PFSK-1 (cell line): ENCODE data around the gene PXK.

Experiments
- FOXP2 ChIP-seq: optimal IDR thresholded peaks from 2 replicates; pipeline ENCODE3; 2011; ENCODE audit warnings: borderline replicate concordance, control low read depth, inconsistent platforms; ENCODE audit not compliant: insufficient read depth; ENCODE audit errors: extremely low read length, extremely low read depth
- POLR2AphosphoS5 ChIP-seq: IDR thresholded peaks from 2 replicates; pipeline ENCODE4 v1.6.1; 2012; ENCODE audit warnings: low read depth, mild to moderate bottlenecking, control low read depth, low read length, moderate library complexity
- SIN3A ChIP-seq: IDR thresholded peaks from 2 replicates; pipeline ENCODE4 v1.6.1; 2012; ENCODE audit warnings: mild to moderate bottlenecking, low read length, moderate library complexity, borderline replicate concordance; ENCODE audit not compliant: insufficient read depth
- TAF1 ChIP-seq: IDR thresholded peaks from 2 replicates; pipeline ENCODE4 v1.6.1; 2012; ENCODE audit warnings: low read length, control low read depth, borderline replicate concordance; ENCODE audit not compliant: insufficient read depth
- TF ChIP-seq, protein P1 (sequence below), 2 experiments: IDR thresholded peaks; 2 replicates each; pipeline versions ENCODE4 v1.6.1 to v1.8.0; 2011 to 2012; ENCODE audit warnings: low read depth in 2 of 2, low read length in 2 of 2, control low read depth in 1 of 2, inconsistent platforms in 1 of 2, mild to moderate bottlenecking in 1 of 2, moderate library complexity in 1 of 2; ENCODE audit not compliant: insufficient read depth in 1 of 2

PXK gene

DNA sequence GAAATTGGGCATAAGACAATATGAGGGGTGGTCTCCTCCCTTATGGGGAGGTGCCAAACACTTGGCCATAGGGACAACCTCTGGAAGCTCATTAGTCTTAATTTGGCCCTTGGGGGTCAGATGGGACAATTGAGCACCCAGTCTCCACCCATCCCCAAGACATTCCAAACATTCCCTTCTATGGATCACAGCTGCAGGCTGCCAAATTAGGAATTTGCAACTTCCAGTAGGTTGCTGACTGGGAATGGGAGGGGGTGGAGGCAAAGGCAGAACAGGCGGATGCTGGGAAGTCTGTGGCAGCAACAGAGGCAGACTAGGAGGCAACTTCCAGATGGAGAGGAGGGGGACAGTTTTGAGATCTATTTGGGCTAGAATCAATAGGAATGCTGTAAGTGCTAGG lies 102.3 kb downstream of the PXK start:
- TF ChIP-seq FOXP2 (no peak), SIN3A (no peak), TAF1 (no peak), POLR2AphosphoS5 (no peak)
- TF ChIP-seq, protein P1, sequence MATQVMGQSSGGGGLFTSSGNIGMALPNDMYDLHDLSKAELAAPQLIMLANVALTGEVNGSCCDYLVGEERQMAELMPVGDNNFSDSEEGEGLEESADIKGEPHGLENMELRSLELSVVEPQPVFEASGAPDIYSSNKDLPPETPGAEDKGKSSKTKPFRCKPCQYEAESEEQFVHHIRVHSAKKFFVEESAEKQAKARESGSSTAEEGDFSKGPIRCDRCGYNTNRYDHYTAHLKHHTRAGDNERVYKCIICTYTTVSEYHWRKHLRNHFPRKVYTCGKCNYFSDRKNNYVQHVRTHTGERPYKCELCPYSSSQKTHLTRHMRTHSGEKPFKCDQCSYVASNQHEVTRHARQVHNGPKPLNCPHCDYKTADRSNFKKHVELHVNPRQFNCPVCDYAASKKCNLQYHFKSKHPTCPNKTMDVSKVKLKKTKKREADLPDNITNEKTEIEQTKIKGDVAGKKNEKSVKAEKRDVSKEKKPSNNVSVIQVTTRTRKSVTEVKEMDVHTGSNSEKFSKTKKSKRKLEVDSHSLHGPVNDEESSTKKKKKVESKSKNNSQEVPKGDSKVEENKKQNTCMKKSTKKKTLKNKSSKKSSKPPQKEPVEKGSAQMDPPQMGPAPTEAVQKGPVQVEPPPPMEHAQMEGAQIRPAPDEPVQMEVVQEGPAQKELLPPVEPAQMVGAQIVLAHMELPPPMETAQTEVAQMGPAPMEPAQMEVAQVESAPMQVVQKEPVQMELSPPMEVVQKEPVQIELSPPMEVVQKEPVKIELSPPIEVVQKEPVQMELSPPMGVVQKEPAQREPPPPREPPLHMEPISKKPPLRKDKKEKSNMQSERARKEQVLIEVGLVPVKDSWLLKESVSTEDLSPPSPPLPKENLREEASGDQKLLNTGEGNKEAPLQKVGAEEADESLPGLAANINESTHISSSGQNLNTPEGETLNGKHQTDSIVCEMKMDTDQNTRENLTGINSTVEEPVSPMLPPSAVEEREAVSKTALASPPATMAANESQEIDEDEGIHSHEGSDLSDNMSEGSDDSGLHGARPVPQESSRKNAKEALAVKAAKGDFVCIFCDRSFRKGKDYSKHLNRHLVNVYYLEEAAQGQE (IDR thresholded peaks at IDR 0.05; ENCODE audit: insufficient read depth in 1 of 2, low read depth in 2 of 2, low read length in 2 of 2) = no peak

DNA sequence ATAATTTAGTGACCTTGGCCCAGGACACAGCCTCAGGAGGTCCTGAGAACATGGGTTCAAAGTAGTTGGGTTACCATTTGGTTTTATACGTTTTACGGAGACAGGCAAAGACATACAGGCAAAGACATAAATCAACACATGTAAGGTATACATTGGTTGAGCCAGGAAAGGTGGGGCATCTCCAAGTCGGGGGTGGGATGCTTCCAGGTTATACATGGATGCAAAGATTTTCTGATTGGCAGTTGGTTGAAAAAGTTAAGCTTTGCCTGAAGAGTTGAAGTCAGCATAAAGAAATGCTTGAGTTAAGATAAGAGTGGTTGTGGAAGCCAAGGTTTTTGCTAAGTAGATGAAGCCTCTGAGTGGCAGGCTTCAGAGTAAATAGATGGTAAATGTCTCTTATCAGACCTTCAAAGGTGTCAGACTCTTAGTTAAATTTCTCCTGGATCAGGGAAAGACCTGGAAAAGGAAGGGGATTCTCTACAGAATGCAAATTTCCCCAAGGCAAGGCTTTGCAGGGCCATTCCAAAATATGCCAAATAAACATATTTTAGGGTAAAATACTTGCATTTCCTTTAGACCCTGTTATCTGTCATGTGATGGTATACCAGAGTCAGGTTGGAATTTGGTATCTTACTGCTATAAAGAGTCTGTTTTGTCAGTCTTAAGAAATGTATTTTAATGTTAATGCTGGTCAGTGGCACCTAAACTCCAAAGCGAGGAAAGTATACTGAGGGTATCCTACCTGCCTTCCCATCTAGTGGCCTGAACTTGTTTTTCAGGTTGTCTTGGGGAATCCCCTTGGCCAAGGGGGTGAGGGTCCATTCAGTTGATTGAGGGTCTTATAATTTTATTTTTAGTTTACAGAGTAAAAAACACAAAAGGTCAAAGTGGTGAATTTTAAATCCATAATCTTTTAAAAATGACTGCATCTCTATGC lies 109.1 kb downstream of the PXK start:
- TF ChIP-seq SIN3A = no peak
- TF ChIP-seq TAF1 = no peak

DNA sequence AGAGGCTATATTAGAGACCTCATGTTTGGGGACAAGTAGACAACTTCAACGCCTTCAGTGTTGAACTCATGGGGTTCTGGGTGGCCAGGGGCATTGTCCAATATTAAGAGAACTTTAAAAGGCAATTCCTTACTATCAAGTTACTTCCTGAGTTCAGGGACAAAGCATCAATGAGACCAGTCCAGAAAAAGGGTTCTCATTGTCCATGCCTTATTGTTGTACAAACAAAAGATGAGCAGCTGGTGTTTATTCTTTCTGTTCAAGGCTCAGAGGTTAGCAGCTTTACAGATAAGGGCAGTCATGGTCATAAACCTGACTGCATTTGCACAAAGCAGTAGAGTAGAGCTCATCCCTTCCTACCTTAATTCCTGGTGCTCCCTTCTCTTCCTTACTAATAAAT lies 119.5 kb downstream of the PXK start:
- TF ChIP-seq, protein P1 (IDR thresholded peaks at IDR 0.05; ENCODE audit: insufficient read depth in 1 of 2, low read depth in 2 of 2, low read length in 2 of 2) = no peak
- TF ChIP-seq POLR2AphosphoS5 = no peak
- no peak for TF ChIP-seq FOXP2
- TF ChIP-seq TAF1 = no peak
- no peak for TF ChIP-seq SIN3A

DNA sequence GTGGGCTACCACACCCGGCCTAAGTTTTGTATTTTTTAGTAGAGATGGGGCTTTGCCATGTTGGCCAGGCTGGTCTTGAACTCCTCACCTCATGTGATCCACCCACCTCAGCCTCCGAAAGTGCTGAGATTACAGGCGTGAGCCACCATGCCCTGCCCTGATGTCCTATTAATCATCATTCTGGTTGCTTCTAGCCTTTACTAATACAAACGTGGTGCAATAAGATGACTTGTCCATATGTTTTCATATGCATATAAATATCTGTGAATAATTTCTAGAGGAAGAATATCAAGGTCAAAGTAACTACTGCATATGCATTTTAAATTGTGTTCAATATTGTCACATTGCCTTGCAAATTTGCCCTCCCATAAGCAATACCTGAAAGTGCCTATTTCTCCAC lies 126.5 kb downstream of the PXK start:
- TF ChIP-seq FOXP2 (no peak), TAF1 (no peak), SIN3A (no peak)
- TF ChIP-seq, protein P1 (IDR thresholded peaks at IDR 0.05; ENCODE audit: insufficient read depth in 1 of 2, low read depth in 2 of 2, low read length in 2 of 2) = no peak

DNA sequence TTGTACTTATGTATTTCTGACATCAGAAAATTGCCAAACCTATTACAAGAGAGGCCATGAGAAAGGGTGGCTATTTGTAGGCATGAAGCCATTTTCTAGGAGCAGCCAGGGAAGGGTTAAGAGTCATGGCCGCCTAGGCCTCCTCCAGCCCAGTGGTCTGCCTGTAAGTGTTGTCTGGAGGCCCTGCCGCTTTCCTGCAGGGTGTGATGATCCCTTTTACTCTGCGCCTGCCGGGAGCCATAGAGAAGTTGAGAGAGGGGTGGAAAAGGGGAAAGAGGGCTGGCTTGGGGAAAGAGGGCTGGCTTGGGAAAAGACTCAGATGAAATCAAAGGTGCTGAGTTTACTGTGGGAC lies 130.1 kb downstream of the PXK start:
- TF ChIP-seq TAF1 (no peak), SIN3A (no peak), FOXP2 (no peak), POLR2AphosphoS5 (no peak)
- TF ChIP-seq, protein P1 (IDR thresholded peaks at IDR 0.05; ENCODE audit: insufficient read depth in 1 of 2, low read depth in 2 of 2, low read length in 2 of 2) = no peak
